Measurements from ENCODE around the gene TMEM184B.

DNA sequence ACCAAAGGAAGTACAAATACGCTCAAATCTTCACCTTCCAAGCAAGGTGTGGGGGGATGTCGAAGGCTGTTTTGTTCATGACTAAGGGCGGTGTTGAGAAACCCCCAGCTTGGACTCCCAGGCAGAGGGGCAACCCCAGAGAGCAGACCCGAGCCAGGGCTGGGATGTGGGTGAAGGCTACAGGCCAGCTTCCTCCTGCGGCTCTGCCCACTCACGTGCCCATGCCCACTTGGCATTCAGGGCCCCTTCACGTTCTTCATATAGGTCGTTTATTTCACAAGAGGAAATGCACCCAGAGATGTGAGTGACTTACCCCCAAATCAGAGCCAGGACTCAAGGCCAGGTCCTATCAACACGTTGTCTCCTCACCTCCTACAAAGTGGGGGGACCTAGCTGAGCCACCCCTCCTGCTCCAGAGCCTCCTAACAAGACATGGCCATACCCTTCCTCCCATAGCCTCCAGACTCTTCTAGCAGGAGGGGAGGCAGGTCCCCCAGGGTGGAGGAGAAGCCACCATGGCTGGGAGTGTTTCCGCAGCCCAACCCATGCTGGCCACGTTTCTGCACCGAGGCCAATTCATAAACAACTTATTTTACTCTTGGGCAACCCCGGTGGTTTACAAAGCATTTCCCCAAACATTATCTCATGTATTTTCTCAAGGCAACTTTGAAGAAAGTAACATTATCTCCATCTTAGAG, 22.0 kb downstream of the TMEM184B start:
- TF ChIP-seq, protein P1, sequence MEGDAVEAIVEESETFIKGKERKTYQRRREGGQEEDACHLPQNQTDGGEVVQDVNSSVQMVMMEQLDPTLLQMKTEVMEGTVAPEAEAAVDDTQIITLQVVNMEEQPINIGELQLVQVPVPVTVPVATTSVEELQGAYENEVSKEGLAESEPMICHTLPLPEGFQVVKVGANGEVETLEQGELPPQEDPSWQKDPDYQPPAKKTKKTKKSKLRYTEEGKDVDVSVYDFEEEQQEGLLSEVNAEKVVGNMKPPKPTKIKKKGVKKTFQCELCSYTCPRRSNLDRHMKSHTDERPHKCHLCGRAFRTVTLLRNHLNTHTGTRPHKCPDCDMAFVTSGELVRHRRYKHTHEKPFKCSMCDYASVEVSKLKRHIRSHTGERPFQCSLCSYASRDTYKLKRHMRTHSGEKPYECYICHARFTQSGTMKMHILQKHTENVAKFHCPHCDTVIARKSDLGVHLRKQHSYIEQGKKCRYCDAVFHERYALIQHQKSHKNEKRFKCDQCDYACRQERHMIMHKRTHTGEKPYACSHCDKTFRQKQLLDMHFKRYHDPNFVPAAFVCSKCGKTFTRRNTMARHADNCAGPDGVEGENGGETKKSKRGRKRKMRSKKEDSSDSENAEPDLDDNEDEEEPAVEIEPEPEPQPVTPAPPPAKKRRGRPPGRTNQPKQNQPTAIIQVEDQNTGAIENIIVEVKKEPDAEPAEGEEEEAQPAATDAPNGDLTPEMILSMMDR (IDR thresholded peaks at IDR 0.05), result no peak
- TF ChIP-seq EP300 (IDR thresholded peaks at IDR 0.05), result no peak
